GOT3 (cell line): ENCODE results near the gene TSKS.

Experiments used
- DNase-seq: peaks from one replicate; lab custom pipeline; 2025; ENCODE audit warnings: mixed read lengths; lab: John Stamatoyannopoulos, UW

The TSKS gene, protein sequence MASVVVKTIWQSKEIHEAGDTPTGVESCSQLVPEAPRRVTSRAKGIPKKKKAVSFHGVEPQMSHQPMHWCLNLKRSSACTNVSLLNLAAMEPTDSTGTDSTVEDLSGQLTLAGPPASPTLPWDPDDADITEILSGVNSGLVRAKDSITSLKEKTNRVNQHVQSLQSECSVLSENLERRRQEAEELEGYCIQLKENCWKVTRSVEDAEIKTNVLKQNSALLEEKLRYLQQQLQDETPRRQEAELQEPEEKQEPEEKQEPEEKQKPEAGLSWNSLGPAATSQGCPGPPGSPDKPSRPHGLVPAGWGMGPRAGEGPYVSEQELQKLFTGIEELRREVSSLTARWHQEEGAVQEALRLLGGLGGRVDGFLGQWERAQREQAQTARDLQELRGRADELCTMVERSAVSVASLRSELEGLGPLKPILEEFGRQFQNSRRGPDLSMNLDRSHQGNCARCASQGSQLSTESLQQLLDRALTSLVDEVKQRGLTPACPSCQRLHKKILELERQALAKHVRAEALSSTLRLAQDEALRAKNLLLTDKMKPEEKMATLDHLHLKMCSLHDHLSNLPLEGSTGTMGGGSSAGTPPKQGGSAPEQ

DNA sequence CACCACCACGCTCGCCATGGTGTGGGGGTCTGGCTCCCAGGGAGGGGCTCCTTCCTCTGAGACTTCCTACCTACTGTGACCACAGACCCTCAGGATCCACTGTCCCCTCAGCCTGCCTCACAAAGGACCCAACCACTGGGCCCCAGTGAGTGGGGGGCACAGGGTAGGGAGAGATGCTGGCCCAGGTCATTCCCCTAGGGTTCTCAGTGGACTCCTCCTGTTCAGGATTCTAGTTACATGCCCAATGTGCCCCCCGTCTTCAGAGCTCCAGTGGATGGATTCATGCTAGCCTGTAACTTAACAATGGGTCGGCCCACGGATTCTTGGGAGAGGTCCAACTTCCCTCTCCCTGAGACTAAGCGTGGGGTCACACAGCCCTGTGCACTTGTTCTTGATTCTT, at the start of gene TSKS:
TSS of gene TSKS (minus strand) at position 77 of the 400 bp plus-strand sequence. CDS start at position 18, 59 bp downstream.
- DNase-seq = no peak

DNA sequence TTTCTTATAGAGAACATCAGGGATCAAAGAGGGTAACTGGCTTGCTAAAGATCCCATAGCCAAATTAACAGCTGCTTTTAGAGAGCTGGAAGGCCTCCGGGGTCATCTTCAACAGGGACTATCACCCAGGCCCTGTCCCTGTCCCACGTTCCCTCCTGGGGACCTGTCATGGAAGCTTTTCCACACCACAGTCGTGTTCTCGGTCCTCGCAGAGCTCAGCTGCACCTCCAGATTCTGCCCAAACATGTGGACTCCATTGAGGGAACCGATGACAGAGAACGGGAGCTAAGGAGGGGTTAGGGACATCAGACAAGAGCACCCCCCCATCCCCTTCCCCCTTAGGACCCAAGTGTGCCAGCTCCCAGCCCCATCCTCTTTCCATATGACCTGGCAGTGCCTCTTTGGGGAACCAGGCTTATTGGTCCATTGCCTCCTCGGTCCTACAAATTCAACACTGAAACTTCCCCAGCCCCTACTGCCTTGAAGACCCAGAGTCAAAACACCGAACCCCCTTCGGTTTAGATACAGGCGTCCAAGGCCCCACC, 49.4 kb upstream of the TSKS start:
- DNase-seq = no peak

DNA sequence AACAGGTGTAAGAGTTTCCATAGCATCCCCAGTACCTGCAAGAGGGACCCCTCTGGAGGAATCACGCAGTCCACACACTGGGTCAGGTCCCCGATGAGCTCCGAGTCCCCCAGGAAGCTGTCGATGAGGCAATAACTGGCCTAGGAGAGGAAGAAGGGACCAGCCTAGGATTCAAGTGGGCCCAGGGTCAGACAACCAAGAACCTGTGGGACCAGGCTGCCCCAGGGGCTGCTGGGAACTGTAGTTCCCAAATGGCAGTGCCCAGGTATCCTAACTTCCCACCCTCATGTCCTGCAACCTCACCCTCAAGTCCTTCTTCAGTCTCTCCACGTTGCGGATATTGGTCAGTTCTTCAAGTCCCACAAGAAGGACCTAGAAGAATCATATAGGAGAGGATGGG, 48.2 kb upstream of the TSKS start:
- DNase-seq = no peak

DNA sequence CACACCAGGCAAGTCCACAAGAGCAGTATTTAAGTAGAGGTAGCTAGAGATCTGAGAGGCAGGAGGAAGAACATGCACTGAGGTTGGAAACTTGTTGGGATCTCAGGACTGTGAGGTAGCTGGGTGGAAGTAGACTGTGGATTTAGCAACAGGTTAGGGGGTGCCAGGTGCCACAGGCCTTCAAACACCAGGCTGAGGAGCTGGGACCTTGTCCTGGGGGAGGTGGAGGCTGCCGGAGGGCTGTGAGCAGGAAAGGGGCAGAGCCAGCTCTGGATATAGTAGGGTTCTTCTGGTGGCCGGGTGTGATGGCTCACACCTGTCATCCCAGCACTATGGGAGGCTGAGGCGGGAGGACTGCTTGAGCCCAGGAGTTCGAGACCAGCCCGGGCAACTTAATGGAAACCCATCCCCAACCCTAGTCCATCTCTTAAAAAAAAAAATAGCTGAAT, 46.9 kb upstream of the TSKS start:
- DNase-seq = no peak

DNA sequence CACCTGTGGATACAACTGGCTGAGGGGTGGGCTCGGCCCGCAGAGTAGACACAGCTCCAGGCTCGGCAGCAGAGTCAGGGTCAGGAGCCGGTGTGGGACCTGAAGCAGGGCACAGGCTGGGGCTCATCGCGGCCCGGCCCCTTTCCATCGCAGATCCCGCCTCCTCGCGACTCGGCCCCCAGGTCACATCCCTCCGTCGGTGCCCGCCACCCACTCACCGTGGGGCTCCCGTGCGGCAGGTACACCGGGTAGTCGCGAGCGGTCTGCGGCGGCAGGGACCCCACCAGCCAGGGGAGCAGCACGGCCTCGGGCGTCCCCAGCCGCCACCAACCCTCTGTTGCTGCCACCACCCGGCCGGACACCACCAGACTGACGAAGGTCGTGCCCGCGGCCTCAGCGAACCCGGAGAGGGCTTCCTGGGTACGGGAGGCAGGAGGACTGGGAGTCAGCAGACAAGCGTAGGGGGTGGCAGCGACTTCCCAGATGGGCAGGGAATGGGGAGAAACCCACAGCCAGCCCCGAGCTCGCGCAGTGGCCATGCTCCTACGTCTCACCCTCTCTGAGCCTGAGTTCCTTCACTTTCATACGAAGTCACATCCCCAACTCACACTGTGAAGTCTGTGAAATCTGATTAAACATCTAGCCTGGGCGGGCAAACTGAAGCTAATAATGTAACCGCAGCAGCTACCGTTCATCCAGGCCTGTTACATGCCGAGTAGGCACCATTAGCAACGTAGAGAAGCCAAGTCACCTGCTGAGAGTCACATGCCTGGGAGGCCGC, 46.2 kb upstream of the TSKS start:
- DNase-seq = no peak

DNA sequence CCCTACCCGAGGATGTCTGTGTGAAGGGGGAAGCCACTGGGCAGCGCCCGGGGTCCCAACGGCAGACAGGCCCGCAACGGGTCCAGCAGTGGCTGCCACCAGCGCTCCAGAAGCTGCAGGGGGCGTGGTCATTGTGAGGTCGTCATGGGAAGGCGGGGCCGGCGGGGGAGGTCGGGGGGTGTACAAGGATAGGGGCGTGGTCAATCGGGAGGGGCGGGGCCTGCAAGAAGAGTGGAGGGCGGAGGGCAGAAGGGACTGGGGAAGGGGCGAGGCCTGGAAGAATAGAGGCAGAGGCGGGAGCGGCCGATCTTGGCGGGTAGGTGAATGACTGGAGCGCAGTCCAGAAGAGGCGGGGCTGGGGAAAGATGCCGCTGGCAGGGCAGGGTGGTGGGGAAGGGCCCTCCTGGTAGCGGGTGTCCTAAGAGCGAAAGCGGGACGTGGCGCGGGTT, 45.6 kb upstream of the TSKS start:
- peak; percentile 31 for DNase-seq

DNA sequence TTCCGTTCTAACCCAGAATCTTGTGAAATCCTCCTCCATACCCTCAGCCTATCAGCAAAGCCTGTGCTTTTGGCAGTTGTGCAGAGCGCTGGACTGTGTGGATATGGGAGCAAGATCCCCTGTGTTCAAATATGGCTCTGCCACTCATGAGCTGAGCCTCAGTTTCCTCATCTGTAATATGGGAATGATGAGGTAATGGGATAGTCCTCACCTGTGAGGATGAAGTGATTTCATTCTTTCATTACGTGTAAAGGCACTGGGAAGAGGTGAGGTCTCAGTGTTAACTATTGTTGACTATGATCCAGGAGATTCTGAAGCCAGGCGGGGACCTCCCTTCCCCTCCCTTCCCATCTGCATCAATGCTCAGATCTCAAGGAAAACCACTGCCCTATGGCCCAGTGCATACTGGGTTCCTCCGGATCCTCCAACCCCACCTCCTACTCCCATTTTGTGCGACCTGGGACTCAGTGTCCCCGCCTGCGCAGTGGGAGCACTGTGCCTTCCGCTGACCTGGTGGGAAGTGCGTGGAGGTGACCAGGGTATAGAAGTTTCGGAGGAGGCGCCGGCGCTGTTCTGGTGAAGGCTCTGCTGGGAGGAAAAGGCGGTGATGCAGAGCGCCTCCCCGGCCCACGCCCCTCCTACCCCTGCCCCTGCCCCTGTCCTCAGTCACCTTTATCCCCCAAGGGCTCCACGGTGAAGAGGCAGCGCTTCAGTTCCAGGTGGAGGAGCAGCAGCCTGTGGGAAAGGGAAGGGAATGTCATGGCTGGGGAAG, 45.0 kb upstream of the TSKS start:
- DNase-seq = no peak

DNA sequence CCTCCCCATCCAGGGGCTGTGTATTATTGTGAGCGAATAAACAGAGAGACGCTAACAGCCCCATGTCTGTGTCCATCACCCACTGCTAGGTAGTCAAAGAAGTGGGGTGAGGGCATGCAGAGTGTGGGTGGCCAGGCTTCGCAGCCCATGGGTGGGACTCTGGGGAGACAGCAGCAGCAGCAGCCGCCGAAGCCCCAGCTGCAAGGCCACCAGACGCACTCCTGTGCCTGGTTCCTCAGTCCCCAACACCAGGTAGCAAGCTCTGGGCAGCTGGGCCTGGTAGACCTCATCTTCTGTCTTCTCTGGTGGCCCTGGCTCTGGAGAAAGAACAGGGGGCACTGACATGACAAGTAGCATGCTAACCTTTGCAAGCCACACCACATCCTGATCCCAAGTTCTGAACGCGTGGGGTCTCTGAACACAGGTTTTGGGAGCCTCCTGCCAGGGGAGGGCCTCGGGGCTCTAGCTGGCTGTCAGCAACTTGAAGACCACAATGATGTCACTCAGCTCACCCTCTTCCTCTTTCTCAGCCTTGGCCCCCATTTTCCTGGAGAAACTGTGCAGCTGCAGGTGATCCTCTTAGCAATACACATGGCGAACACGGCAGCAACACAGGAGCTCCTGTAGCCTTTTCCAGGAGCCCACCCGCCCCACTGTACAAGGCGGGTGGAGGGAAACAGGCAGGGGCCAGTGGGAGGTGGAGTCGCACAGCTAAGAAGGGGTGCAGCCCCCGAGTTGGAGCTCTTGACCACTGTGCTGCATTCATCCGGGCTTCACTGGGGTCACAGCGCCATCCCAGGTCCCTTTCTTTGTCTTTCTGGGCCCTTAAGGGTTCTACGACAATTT, 44.2 kb upstream of the TSKS start:
- no peak for DNase-seq

DNA sequence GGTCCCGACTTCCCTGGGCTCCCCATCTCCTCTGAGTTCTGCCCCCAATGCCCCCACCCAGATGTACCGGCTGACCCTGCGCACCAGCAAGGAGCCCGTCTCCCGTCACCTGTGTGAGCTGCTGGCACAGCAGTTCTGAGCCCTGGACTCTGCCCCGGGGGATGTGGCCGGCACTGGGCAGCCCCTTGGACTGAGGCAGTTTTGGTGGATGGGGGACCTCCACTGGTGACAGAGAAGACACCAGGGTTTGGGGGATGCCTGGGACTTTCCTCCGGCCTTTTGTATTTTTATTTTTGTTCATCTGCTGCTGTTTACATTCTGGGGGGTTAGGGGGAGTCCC, 43.5 kb upstream of the TSKS start:
- no peak for DNase-seq

DNA sequence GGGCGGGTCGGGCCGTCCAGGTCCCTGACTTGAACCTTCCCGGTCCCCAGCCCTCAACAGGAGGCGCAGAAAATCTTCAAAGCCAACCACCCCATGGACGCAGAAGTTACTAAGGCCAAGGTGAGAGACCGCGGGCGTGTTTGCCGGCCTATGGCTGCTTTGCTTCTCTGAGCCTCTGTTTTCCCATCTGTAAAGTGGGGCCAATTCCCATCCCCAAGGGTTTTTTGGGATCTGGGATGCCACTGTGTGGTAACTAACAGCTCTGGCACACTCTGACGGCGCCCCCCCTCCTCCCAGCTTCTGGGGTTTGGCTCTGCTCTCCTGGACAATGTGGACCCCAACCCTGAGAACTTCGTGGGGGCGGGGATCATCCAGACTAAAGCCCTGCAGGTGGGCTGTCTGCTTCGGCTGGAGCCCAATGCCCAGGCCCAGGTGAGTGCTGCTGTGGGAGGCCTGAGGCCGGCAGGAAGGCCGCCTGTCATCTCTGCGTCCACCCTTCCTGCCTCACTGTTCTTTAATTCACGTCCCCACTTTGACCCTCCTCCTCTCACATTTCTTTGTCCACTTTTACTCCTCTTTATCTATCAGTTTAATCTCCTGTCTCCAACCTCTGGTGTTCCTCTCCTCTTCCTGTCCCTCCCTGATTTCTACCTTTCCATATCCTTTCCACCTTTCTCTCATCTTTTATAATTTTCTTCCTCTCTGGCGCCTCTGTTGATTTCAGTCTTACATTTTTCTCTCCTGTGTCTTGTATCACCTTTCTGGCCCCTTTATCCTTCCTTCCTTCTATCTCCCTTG, 42.9 kb upstream of the TSKS start:
- no peak for DNase-seq

DNA sequence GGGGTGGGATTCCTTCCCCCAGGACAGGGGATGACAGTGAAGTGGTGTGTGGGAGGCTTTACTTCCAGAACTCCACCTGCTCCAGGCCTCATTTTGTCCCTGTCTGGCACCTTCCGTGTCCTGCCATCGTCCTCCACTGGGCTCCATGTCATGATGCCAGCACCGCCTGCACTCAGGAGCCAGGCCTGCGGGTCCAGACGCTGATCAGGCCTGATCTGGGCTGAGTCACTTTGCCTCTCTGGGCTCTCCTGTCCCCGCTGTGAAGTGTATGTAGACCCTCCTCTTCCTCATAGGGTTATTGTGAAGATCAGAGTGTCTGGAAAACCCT, 40.4 kb upstream of the TSKS start:
- no peak for DNase-seq

DNA sequence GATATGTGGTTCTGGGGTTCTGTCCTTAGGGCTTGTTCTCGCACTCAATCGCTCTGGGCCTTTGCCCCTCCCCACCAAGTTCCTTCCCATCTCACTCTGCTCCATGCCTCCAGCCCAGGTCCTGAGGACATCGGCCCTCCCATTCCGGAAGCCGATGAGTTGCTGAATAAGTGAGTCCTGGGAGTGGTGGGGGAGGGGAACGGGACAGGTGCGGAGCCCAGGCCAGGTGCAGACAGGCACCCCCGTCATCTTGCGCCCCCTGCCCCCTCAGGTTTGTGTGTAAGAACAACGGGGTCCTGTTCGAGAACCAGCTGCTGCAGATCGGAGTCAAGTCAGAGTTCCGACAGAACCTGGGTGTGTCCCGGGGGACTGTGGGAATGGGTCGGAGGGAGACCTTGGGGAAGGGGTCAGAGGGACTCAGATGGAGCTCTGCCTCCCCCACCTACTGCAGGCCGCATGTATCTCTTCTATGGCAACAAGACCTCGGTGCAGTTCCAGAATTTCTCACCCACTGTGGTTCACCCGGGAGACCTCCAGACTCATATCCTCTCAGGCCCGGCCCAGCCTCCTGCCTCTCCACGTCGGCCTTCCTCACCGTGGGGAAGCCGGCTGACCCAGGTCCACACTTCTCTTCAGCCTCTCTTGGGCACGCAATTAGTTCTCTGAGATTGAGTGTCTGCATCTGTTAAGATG, 39.9 kb upstream of the TSKS start:
- DNase-seq = no peak

DNA sequence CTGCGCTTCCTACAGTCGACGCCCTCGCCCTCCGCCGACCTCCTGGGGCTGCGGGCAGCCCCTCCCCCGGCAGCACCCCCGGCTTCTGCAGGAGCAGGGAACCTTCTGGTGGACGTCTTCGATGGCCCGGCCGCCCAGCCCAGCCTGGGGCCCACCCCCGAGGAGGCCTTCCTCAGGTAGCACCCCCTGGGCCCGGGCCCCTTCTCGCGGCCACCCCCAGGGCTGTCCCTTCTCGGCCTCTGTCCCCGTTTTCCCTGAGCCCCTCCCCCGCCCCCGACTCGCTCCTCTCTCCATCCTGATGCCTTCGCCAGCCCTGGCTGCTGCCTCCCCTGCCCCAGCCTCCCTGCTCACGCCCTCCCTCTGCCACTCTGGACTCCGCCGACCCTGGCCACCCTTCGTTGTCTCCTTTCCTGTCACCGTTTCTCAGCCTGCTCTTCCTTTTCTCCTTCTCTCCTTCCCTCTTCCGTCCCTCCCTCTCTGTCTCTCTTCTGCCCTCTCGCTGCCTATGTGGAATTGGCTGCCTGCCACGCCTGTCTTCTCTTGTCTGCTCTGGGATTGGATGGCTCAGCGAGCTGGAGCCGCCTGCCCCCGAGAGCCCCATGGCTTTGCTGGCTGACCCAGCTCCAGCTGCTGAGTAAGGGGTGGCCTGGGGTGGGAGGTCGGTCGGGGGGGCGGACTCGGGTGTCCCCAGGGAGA, 39.0 kb upstream of the TSKS start:
- no peak for DNase-seq

DNA sequence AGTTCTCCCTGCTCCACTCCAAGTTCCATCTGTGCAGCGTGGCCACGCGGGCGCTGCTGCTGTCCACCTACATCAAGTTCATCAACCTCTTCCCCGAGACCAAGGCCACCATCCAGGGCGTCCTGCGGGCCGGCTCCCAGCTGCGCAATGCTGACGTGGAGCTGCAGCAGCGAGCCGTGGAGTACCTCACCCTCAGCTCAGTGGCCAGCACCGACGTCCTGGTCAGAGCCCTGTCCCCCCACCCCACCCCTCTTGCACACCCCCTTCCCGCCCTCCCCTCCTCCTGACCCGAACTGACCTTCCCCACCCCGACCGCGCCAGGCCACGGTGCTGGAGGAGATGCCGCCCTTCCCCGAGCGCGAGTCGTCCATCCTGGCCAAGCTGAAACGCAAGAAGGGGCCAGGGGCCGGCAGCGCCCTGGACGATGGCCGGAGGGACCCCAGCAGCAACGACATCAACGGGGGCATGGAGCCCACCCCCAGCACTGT, 38.3 kb upstream of the TSKS start:
- no peak for DNase-seq

DNA sequence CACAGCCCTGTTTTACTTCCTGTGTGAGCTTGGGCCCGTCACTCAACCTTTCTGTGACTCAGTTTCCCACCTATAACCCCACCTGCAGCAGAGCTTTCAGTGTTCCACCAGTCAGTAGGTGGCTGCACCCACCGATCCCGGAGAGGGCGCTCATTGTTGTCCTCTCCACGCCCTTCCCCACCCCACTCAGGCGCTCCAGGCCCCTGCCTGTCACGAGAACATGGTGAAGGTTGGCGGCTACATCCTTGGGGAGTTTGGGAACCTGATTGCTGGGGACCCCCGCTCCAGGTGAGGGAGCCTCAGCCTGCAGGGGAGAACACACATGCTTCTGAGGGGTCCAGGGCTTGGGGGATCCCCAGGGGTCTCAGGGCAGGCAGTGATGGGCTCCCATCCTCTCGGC, 37.7 kb upstream of the TSKS start:
- no peak for DNase-seq

DNA sequence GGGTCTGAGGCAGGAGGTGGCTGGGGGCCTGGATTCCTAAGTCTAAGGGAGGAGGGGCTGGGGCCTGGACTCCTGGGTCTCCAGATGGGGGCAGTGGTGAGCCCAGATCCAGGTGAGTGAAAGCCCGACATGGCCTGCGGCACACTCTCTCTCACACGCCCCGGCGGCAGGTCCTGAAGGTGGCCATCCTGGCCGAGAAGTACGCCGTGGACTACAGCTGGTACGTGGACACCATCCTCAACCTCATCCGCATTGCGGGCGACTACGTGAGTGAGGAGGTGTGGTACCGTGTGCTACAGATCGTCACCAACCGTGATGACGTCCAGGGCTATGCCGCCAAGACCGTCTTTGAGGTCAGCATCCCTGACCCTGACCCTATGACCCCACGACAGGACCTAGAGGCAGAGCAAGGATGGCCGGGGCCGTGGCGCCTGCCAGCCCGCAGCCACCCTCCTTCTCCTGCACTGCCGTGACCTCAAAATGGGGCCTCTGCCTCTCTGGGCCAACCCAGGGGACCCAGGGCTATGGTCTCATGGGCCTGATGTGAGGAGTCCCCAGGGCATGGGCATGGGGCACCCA, 36.8 kb upstream of the TSKS start:
- no peak for DNase-seq

DNA sequence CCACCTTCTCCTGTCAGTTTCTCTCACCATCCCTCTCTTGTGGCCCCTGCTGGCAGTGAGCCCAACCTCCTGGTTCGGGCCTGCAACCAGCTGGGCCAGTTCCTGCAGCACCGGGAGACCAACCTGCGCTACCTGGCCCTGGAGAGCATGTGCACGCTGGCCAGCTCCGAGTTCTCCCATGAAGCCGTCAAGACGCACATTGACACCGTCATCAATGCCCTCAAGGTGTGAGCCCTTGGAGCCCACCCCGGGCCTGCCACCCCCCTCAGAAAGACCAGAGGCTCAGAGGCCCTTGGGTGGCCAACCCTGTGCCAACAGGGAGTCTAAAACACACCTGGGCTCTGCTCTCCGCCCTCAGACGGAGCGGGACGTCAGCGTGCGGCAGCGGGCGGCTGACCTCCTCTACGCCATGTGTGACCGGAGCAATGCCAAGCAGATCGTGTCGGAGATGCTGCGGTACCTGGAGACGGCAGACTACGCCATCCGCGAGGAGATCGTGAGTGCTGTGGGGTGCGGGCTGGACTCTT, 36.2 kb upstream of the TSKS start:
- DNase-seq = no peak

DNA sequence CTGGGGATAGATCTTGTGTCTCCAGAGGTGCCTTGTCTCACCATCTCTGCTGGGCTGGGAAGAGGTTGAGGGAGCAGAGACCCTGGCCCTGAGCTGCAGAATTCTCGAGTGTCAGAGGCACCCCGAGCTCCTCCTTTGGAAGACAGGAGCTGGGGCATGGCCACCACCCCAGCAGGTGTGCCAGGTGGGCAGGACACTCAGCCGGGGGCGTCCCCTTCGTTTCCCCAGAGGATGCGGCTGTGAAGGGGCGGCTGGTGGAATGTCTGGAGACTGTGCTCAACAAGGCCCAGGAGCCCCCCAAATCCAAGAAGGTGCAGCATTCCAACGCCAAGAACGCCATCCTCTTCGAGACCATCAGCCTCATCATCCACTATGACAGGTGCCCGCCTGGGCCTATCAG, 35.5 kb upstream of the TSKS start:
- DNase-seq = no peak
